Raji (cell line): Measurements from ENCODE around the gene ICOS.

ENCODE experiments used
- POLR2A ChIP-seq: IDR thresholded peaks from 2 replicates; pipeline ENCODE4 v1.6.1; 2011; ENCODE audit warnings: low read depth, low read length, control low read depth; ENCODE audit not compliant: insufficient read depth

Gene ICOS

GRCh38 chr2:203994735-203995134 is 58.2 kb downstream of the ICOS start:
- TF ChIP-seq POLR2A = no peak

GRCh38 chr2:203996692-203997091 is 60.1 kb downstream of the ICOS start:
- no peak for TF ChIP-seq POLR2A

- no peak for TF ChIP-seq POLR2A
Observed at GRCh38 chr2:203997481-203997880, 60.9 kb downstream of the ICOS start.

GRCh38 chr2:203997980-203998809 is 61.6 kb downstream of the ICOS start:
- no peak for TF ChIP-seq POLR2A

- no peak for TF ChIP-seq POLR2A
Observed at GRCh38 chr2:203999835-204000234, 63.3 kb downstream of the ICOS start.

GRCh38 chr2:204000446-204000845 is 63.9 kb downstream of the ICOS start:
- TF ChIP-seq POLR2A = no peak

GRCh38 chr2:204003276-204003990 is 66.9 kb downstream of the ICOS start:
- no peak for TF ChIP-seq POLR2A

- TF ChIP-seq POLR2A = no peak
Observed at GRCh38 chr2:204004912-204005311, 68.3 kb downstream of the ICOS start.

GRCh38 chr2:204005940-204006721 is 69.6 kb downstream of the ICOS start:
- TF ChIP-seq POLR2A = no peak

- TF ChIP-seq POLR2A = no peak
Observed at GRCh38 chr2:204008352-204008751, 71.8 kb downstream of the ICOS start.

- no peak for TF ChIP-seq POLR2A
Observed at GRCh38 chr2:204010628-204011560, 74.3 kb downstream of the ICOS start.
